ENCODE results near the gene SRSF8. TPM values are rescaled to one million over a fixed set of nuclear protein-coding genes. Genes with fewer than 3 reads are reported as not detected.

The SRSF8 gene
- total RNA-seq, 4 donors from 2014 or later = 41.4 to 79.8 (median 49.1) TPM

DNA sequence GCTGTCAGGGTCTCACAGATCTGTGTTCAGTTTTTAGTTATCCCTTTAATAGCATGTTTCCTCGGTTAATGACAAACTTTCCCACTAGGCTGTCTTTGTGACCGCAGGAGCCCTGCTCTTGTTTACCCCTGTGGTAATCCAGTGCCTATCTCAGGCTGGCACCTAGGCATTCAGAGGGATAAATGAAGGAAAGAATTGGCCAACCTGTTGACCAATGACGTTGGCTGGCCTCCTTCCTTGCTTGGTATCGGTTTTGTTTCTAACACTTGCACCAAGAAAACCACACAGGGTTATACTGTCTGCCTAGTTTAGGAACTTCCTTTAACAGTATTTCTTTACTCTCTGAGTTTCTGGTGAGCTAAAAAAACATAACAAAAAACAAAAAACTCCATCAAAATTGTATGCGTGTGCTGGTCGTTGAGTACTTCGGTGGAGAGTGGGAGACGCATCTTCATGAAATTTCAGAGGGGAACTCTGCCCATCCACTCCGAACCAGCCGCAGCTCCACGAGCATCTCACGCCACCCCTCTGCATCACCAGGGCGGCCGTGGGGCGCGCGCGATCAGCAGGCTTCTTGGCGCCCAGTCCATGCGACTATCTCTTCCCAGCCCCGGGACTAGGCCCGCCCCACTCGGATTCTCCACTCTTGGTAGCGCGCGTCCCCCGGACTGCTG is 22.4 kb downstream of the SRSF8 start:
- H3K4me1 ChIP-seq = peaks cover 0 to 58% (median 33%) of the 10 kb centered on the region in 4 donors
- H3K36me3 ChIP-seq = no peaks in the 10 kb centered on the region
- H3K9me3 ChIP-seq = no peaks in the 10 kb centered on the region
- peak overlapping the region; percentile 56 to 78 (median 66) for H3K4me3 ChIP-seq
- H3K27me3 ChIP-seq = no peaks in the 10 kb centered on the region
- H3K27ac ChIP-seq = peak overlapping the region; percentile 90 to 97 (median 94)
- WGBS, 2 donors = 8 to 9% methylated on average over 26 to 27 of the region's 27 CpGs
- no peak for DNase-seq (ENCODE audit: low spot score in 2 of 2)
- no peak for TF ChIP-seq POLR2A (IDR thresholded peaks at IDR 0.05)
- no peak for TF ChIP-seq EP300 (IDR thresholded peaks at IDR 0.05)
- TF ChIP-seq, protein P1, sequence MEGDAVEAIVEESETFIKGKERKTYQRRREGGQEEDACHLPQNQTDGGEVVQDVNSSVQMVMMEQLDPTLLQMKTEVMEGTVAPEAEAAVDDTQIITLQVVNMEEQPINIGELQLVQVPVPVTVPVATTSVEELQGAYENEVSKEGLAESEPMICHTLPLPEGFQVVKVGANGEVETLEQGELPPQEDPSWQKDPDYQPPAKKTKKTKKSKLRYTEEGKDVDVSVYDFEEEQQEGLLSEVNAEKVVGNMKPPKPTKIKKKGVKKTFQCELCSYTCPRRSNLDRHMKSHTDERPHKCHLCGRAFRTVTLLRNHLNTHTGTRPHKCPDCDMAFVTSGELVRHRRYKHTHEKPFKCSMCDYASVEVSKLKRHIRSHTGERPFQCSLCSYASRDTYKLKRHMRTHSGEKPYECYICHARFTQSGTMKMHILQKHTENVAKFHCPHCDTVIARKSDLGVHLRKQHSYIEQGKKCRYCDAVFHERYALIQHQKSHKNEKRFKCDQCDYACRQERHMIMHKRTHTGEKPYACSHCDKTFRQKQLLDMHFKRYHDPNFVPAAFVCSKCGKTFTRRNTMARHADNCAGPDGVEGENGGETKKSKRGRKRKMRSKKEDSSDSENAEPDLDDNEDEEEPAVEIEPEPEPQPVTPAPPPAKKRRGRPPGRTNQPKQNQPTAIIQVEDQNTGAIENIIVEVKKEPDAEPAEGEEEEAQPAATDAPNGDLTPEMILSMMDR (IDR thresholded peaks at IDR 0.05) = no peak

DNA sequence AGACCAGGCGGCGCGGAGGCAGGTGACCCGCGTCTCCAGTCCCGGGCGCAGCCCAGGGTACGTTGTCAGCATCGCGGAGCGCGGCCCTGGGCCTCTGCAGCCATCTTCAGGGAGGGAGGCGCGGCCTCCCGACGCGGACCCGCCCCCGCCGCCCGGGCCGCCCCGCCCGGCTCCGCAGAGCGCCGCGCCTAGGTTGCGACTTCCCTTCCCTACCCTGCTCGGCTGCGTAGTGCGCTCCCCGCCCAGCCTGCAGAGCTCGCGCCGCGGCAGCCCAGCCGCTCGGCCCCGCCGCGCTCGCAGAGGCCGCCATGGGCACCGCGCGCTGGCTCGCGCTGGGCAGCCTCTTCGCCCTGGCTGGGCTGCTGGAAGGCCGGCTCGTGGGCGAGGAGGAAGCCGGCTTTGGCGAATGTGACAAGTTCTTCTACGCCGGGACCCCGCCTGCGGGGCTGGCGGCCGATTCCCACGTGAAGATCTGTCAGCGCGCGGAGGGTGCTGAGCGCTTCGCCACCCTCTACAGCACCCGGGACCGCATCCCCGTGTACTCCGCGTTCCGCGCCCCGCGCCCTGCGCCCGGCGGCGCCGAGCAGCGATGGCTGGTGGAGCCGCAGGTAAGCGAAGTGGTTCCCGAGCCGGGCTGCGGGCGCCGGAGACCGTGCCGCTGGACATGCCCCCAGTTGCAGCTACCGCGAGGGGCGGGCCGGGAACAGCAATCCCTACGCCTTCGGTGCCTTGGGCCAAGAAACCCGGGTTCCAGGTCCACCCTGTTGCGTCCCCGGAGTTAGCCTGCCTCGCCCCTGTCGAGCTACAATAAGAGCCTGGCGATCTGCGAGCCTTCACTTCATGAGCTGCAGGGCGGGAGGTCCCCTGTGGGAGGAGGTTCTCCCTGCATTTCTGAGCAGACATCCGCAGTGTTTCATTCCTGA is 23.2 kb downstream of the SRSF8 start, which contains the start of gene ENDOD1:
Gene ENDOD1 (plus strand): TSS at position 227 of the 923 bp plus-strand sequence. CDS start 82 bp downstream, at position 309.
- 0 to 1% methylated on average over 13 to 68 of the region's 106 CpGs for WGBS, 2 donors
- Histone ChIP-seq H3K27me3 (no peaks in the 10 kb centered on the region), H3K9me3 (no peaks in the 10 kb centered on the region), H3K36me3 (no peaks in the 10 kb centered on the region), H3K4me1 (peaks cover 0 to 61% (median 37%) of the 10 kb centered on the region in 4 donors), H3K4me3 (peak within 1 kb of the TSS; percentile 61 to 99 (median 74)), H3K27ac (peak within 1 kb of the TSS; percentile 90 to 97 (median 94))
- TF ChIP-seq EP300 (IDR thresholded peaks at IDR 0.05) (peak in 1 of 2 donors; percentile 84), POLR2A (IDR thresholded peaks at IDR 0.05) (peak; percentile 88 to 91)
- TF ChIP-seq, protein P1 (IDR thresholded peaks at IDR 0.05) = peak in 3 of 5 experiments; percentile 17 to 46 (median 27)
- DNase-seq (ENCODE audit: low spot score in 2 of 2) = peak; percentile 63 to 65

DNA sequence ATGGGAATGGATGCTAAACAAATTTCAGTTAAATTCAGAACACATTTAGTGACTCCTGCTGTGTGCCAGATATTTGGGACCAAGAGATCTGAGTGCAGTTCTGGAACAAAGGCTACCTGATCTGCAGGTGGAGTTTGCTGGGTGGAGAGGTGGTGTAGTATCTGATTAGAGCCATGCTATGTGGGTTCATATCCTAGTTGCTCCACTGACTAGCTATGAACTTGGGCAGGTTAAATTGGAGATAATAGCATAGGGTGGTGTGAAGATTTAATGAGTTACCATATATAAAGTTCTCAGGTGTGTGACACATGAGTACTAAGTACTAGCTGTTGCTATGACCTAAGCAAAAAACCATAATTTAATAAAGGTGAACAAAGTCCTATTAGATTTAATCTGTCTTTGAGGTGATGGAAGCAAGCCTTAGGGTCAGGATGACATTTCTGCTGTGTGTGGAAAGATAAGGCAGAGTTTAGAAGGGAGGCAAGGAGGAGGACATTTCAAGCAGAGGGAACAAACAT is 25.0 kb downstream of the SRSF8 start:
- Histone ChIP-seq H3K4me3 (peak overlapping the region in 1 of 4 donors; percentile 78), H3K36me3 (no peaks in the 10 kb centered on the region), H3K9me3 (no peaks in the 10 kb centered on the region), H3K27ac (peak overlapping the region in 2 of 4 donors; percentile 94 to 97), H3K4me1 (peaks cover 0 to 74% (median 42%) of the 10 kb centered on the region in 4 donors), H3K27me3 (no peaks in the 10 kb centered on the region)
- TF ChIP-seq EP300 (IDR thresholded peaks at IDR 0.05) (no peak), POLR2A (IDR thresholded peaks at IDR 0.05) (no peak)
- TF ChIP-seq, protein P1 (IDR thresholded peaks at IDR 0.05) = no peak
- no peak for DNase-seq (ENCODE audit: low spot score in 2 of 2)

DNA sequence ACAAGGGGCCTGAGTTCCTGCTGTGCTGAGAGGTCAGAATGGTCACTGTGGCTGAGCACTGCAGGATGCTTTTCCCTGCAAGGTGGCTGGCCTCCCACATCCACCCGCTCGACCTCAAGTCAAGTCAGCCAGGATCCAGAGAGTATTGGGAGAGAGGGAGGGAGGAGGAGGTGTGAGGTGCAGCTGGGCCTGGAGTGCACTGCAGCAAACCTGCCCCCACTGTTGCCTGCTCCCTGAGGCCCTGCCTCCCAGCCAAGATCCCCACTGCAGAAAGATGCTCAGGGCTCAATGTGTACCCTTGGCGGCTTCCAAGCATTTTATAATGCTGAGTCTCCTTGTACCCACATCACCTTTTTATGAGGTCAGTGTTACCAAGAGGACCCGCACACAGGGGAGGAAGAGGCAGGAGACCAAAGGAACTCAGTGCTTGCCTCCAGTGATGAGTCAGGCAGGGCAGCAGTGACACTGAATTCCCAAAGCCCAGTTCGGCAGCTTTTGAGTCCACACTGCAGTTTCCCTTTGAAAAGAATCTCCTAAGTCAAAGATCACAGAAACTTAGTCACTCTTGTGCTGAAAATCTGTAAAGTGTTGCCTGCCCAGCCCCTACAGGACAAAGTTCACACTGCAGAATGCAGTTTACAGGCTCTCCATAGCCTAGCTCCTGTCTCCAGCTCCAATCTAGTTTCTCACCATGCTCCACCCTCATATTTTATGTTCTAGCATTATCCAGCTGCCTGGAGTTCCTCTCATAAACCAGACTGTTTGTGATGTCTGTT is 26.0 kb downstream of the SRSF8 start:
- 48 to 52% methylated on average over 5 of the region's 5 CpGs for WGBS, 2 donors
- H3K27me3 ChIP-seq = no peaks in the 10 kb centered on the region
- H3K27ac ChIP-seq = peak overlapping the region in 3 of 4 donors; percentile 3 to 97 (median 94)
- no peak for DNase-seq (ENCODE audit: low spot score in 2 of 2)
- peaks cover 0 to 84% (median 43%) of the 10 kb centered on the region in 4 donors for H3K4me1 ChIP-seq
- H3K36me3 ChIP-seq = no peaks in the 10 kb centered on the region
- no peaks in the 10 kb centered on the region for H3K9me3 ChIP-seq
- TF ChIP-seq, protein P1 (IDR thresholded peaks at IDR 0.05) = peak; percentile 31 to 58 (median 47)
- TF ChIP-seq POLR2A (IDR thresholded peaks at IDR 0.05) (no peak), EP300 (IDR thresholded peaks at IDR 0.05) (no peak)
- no peak overlapping the region for H3K4me3 ChIP-seq
